H1 (cell line): ENCODE results near the gene COG4. TPM values are rescaled to one million over a fixed set of nuclear protein-coding genes. Genes with fewer than 3 reads are reported as not detected.

ENCODE experiments used
- CTCF ChIA-PET: fragments of 300-600 bp; sonication (Branson Sonifier 250); formaldehyde crosslinking; loops from one replicate; lab custom pipeline; 2021; ENCODE audit not compliant: partially characterized antibody; lab: Charles Lee
- POLR2A ChIA-PET: fragments of 300-600 bp; sonication (Branson Sonifier 250); formaldehyde crosslinking; loops from one replicate; lab custom pipeline; 2021; ENCODE audit warnings: inconsistent platforms; ENCODE audit not compliant: partially characterized antibody; lab: Charles Lee
- DNase-seq, 2 experiments: peaks; one replicate each; pipeline versions ENCODE4 v3.0.0 to v3.0.0-alpha.2; 2010 to 2022; ENCODE audit warnings: low spot score in 2 of 2, low read depth in 1 of 2, mixed read lengths in 1 of 2
- FAIRE-seq: peaks from 2 replicates; lab custom pipeline; 2011; peaks lifted over from hg19 to GRCh38; lab: Jason Lieb, UNC
- H2AFZ ChIP-seq: 2 replicates; pipeline ENCODE4 v1.8.1; 2012; ENCODE audit warnings: low read length, inconsistent platforms
- H2AK5ac ChIP-seq: 2 replicates; pipeline ENCODE4 v1.6.1; 2013; ENCODE audit warnings: low read depth, low read length
- H2BK120ac ChIP-seq: replicated peaks from 2 replicates; pipeline ENCODE3; 2013; ENCODE audit warnings: low read depth, low read length, inconsistent platforms
- H2BK12ac ChIP-seq: 2 replicates; pipeline ENCODE4 v1.6.1; 2013; ENCODE audit warnings: low read depth, low read length
- H2BK15ac ChIP-seq: 2 replicates; pipeline ENCODE4 v1.6.1; 2013; ENCODE audit warnings: low read length
- H2BK20ac ChIP-seq: 2 replicates; pipeline ENCODE4 v1.6.1; 2013; ENCODE audit warnings: low read length
- H2BK5ac ChIP-seq: 2 replicates; pipeline ENCODE4 v1.6.1; 2013; ENCODE audit warnings: low read depth, low read length
- H3K14ac ChIP-seq: 2 replicates; pipeline ENCODE4 v1.6.1; 2013; ENCODE audit warnings: inconsistent platforms; ENCODE audit not compliant: insufficient read length
- H3K18ac ChIP-seq: 2 replicates; pipeline ENCODE4 v1.6.1; 2013; ENCODE audit warnings: low read length; ENCODE audit errors: extremely low read depth
- H3K23ac ChIP-seq: 2 replicates; pipeline ENCODE4 v1.6.1; 2013; ENCODE audit warnings: inconsistent platforms; ENCODE audit not compliant: insufficient read length
- H3K23me2 ChIP-seq: 2 replicates; pipeline ENCODE4 v1.6.1; 2013; ENCODE audit warnings: low read depth, low read length
- H3K27ac ChIP-seq: 2 replicates; pipeline ENCODE4 v1.6.1; 2011; ENCODE audit warnings: low read depth, low read length, inconsistent platforms
- H3K27me3 ChIP-seq, 4 experiments: replicated peaks in 1 of 4; 1 replicate in 1 of 4; 2 replicates in 3 of 4; pipeline versions ENCODE4 v1.6.1 to v1.8.1; 2011 to 2013; ENCODE audit warnings: low read length in 3 of 4, mild to moderate bottlenecking in 3 of 4, inconsistent platforms in 2 of 4, mixed read lengths in 2 of 4, moderate library complexity in 1 of 4; ENCODE audit not compliant: control insufficient read depth in 3 of 4, insufficient read depth in 3 of 4; ENCODE audit errors: extremely low read depth in 1 of 4
- H3K36me3 ChIP-seq, 4 experiments: 2 replicates each; pipeline versions ENCODE4 v1.6.1 to v1.8.1; 2011 to 2013; ENCODE audit warnings: mild to moderate bottlenecking in 4 of 4, low read length in 3 of 4, moderate library complexity in 2 of 4, control low read depth in 1 of 4, inconsistent platforms in 1 of 4; ENCODE audit not compliant: insufficient read depth in 4 of 4, control insufficient read depth in 2 of 4
- H3K4ac ChIP-seq: replicated peaks from 2 replicates; pipeline ENCODE3; 2013; ENCODE audit warnings: low read length, low read depth, mixed read lengths, inconsistent platforms; ENCODE audit not compliant: insufficient read length
- H3K4me1 ChIP-seq, 4 experiments: replicated peaks in 1 of 4; 1 replicate in 1 of 4; 2 replicates in 3 of 4; pipeline versions ENCODE4 v1.6.1 to v1.8.1; 2011 to 2013; ENCODE audit warnings: low read length in 3 of 4, inconsistent platforms in 2 of 4, mixed read lengths in 1 of 4; ENCODE audit not compliant: insufficient read depth in 4 of 4, control insufficient read depth in 3 of 4
- H3K4me2 ChIP-seq, 2 experiments: 2 replicates each; pipeline versions ENCODE4 v1.6.1 to v1.8.1; 2011 to 2013; ENCODE audit warnings: low read depth in 2 of 2, low read length in 2 of 2, control low read depth in 1 of 2, inconsistent platforms in 1 of 2, mild to moderate bottlenecking in 1 of 2; ENCODE audit not compliant: insufficient read depth in 1 of 2
- H3K4me3 ChIP-seq, 4 experiments: fragments of 200-600, 300-600 bp in 1 of 4; sonication (generic), shearing (Covaris generic), sonication (Bioruptor Twin) in 1 of 4; 2 replicates each; pipeline versions ENCODE4 v1.5.1 to v1.8.1; 2011 to 2016; ENCODE audit warnings: low read length in 4 of 4, low read depth in 3 of 4, control low read depth in 2 of 4, inconsistent platforms in 2 of 4, mild to moderate bottlenecking in 2 of 4, mixed read lengths in 1 of 4, moderate library complexity in 1 of 4; ENCODE audit not compliant: insufficient read depth in 2 of 4; ENCODE audit errors: extremely low read depth in 1 of 4
- H3K56ac ChIP-seq: replicated peaks from 2 replicates; pipeline ENCODE3; 2013; ENCODE audit warnings: low read depth, mild to moderate bottlenecking, mixed read lengths, low read length, inconsistent platforms; ENCODE audit not compliant: insufficient read length
- H3K79me1 ChIP-seq: 2 replicates; pipeline ENCODE4 v1.6.1; 2013; ENCODE audit warnings: low read depth, low read length, control low read depth
- H3K79me2 ChIP-seq, 2 experiments: 2 replicates each; pipeline versions ENCODE4 v1.6.1 to v1.8.1; 2012 to 2013; ENCODE audit warnings: low read length in 2 of 2, mild to moderate bottlenecking in 2 of 2, inconsistent platforms in 1 of 2; ENCODE audit not compliant: insufficient read depth in 2 of 2, control insufficient read depth in 1 of 2
- H3K9ac ChIP-seq, 4 experiments: replicated peaks in 1 of 4; 1 replicate in 1 of 4; 2 replicates in 3 of 4; pipeline versions ENCODE4 v1.6.1 to v1.8.1; 2011 to 2013; ENCODE audit warnings: low read depth in 3 of 4, low read length in 3 of 4, control low read depth in 2 of 4, mild to moderate bottlenecking in 2 of 4, moderate library complexity in 2 of 4, inconsistent platforms in 1 of 4; ENCODE audit errors: extremely low read depth in 1 of 4
- H3K9me3 ChIP-seq, 2 experiments: 2 replicates each; pipeline versions ENCODE4 v1.6.1 to v1.8.1; 2012 to 2013; ENCODE audit warnings: mild to moderate bottlenecking in 2 of 2, moderate library complexity in 2 of 2, control low read depth in 1 of 2, inconsistent platforms in 1 of 2, low read depth in 1 of 2, low read length in 1 of 2, mixed read lengths in 1 of 2; ENCODE audit not compliant: insufficient read depth in 2 of 2
- H4K20me1 ChIP-seq, 2 experiments: replicated peaks in 1 of 2; 2 replicates each; pipeline versions ENCODE3 to v1.8.1; 2011 to 2013; ENCODE audit warnings: inconsistent platforms in 2 of 2, low read length in 2 of 2, mild to moderate bottlenecking in 1 of 2; ENCODE audit not compliant: insufficient read depth in 2 of 2, control insufficient read depth in 1 of 2
- H4K5ac ChIP-seq: 2 replicates; pipeline ENCODE4 v1.6.1; 2013; ENCODE audit warnings: low read length, low read depth, mixed read lengths, inconsistent platforms; ENCODE audit not compliant: insufficient read length
- H4K8ac ChIP-seq: 2 replicates; pipeline ENCODE4 v1.8.0; 2013; ENCODE audit warnings: mild to moderate bottlenecking, moderate library complexity, low read length, inconsistent platforms; ENCODE audit not compliant: insufficient read depth; ENCODE audit errors: extremely low read depth
- H4K91ac ChIP-seq: replicated peaks from 2 replicates; pipeline ENCODE3; 2013; ENCODE audit warnings: low read length, mixed read lengths, inconsistent platforms; ENCODE audit not compliant: insufficient read length
- CREB1 ChIP-seq: IDR thresholded peaks from 2 replicates; pipeline ENCODE4 v1.6.1; 2012; ENCODE audit warnings: inconsistent platforms
- KDM5A ChIP-seq: fragments of 200-600 bp; IDR thresholded peaks from 2 replicates; pipeline ENCODE4 v1.7.1; 2012; ENCODE audit warnings: mild to moderate bottlenecking, low read length, inconsistent platforms, mixed read lengths
- RAD21 ChIP-seq, 2 experiments: IDR thresholded peaks in 1 of 2; conservative IDR thresholded peaks in 1 of 2; 2 replicates each; pipeline ENCODE4 v1.6.1; 2011; ENCODE audit warnings: low read depth in 2 of 2, low read length in 2 of 2, improper control_type of control experiment in 1 of 2, inconsistent platforms in 1 of 2, mild to moderate bottlenecking in 1 of 2, moderate library complexity in 1 of 2
- RFX5 ChIP-seq: IDR thresholded peaks from 2 replicates; pipeline ENCODE4 v1.6.1; 2011; ENCODE audit warnings: low read depth, low read length, improper control_type of control experiment, borderline replicate concordance
- WGBS, 2 experiments: shearing (Covaris generic) in 1 of 2; methylation state at CpG; one replicate each; pipeline versions ENCODE4 v1.1.6 to v1.1.7; 2013 to 2015; ENCODE audit warnings: low lambda C conversion rate in 2 of 2, mixed read lengths in 2 of 2, inconsistent platforms in 1 of 2, low coverage in 1 of 2, missing lambda C conversion rate in 1 of 2; ENCODE audit not compliant: insufficient replicate concordance in 2 of 2, insufficient coverage in 1 of 2, insufficient read length in 1 of 2; ENCODE audit errors: extremely low coverage in 1 of 2, missing lambda C conversion rate in 1 of 2; 5-methylcytosine and 5-hydroxymethylcytosine counted together
- polyA plus RNA-seq, 7 experiments: library from polyadenylated mRNA; depleted of rRNA in 3 of 7; stranded (reverse) in 5 of 7; unstranded in 2 of 7; fragments of >200 nt in 5 of 7; fragments of 200-250 nt in 2 of 7; gene quantifications; 1 replicate in 5 of 7; 2 replicates in 1 of 7; 4 replicates in 1 of 7; pipeline versions ENCODE4 v1.2.1 to v1.2.3, GENCODE V29; 2011 to 2013; ENCODE audit warnings: missing spikeins in 2 of 7, mixed read lengths in 2 of 7
- total RNA-seq: library from RNA; stranded (reverse); fragmentation: NEBNext Ultra II Directional; extraction: Animal tissue kit (Norgen Biotek cat#: 25700); gene quantifications from 2 replicates; pipeline ENCODE4 v1.2.1, GENCODE V29; 2021

COG4 gene
- total and polyA plus RNA-seq, 2 of the 8 experiments (the other 6 are each of a cell fraction or from before 2014, with no cell fraction given): 46.1 to 50.2 TPM

- Histone ChIP-seq H3K79me2 (no peaks in the 10 kb centered on the region), H2BK15ac (no peak overlapping the region)
- CTCF ChIA-PET: interaction anchor here (0.7 to 5.3 kb wide), 17 partner anchors 10 to 76 kb away, joined by 3 to 37 read pairs (median 4); partner anchors contain the start of gene ST3GAL2
Observed at GRCh38 chr16:70455910-70456309, 67.4 kb downstream of the COG4 start.

More at GRCh38 chr16:70455910-70456309, 67.4 kb downstream of the COG4 start:
- no peak overlapping the region for H2AK5ac ChIP-seq
- 98% methylated on average over 7 of the region's 7 CpGs; no CpG with 5 or more reads in 1 of the 2 experiments for WGBS, 2 experiments
- H3K27ac ChIP-seq: no peak overlapping the region
- no peaks in the 10 kb centered on the region; the same call in 1 of the 2 replicates for H3K23me2 ChIP-seq
- no peak overlapping the region for H3K18ac ChIP-seq
- peaks cover 0 to 2% (median 0%) of the 10 kb centered on the region in 4 experiments; a peak in 1 of 7 replicates for H3K4me1 ChIP-seq
- H3K56ac ChIP-seq: no peak overlapping the region
- H3K4ac ChIP-seq: no peak overlapping the region
- H3K9me3 ChIP-seq: no peaks in the 10 kb centered on the region
- H2BK12ac ChIP-seq: no peak overlapping the region
- no peaks in the 10 kb centered on the region for H3K36me3 ChIP-seq
- DNase-seq: no peak
- no peak overlapping the region for H2BK20ac ChIP-seq
- no peak overlapping the region; a peak in 1 of 4 replicates for H3K4me2 ChIP-seq
- H3K23ac ChIP-seq: no peak overlapping the region
- H3K9ac ChIP-seq: no peak overlapping the region
- no peak overlapping the region for H2AFZ ChIP-seq
- H2BK120ac ChIP-seq: no peak overlapping the region
- no peak for FAIRE-seq
- no peaks in the 10 kb centered on the region for H4K20me1 ChIP-seq
- H4K91ac ChIP-seq: no peak overlapping the region
- no peaks in the 10 kb centered on the region for H3K27me3 ChIP-seq
- H3K79me1 ChIP-seq: no peaks in the 10 kb centered on the region
- no peak overlapping the region for H4K8ac ChIP-seq
- H4K5ac ChIP-seq: no peak overlapping the region
- no peak overlapping the region for H3K4me3 ChIP-seq
- H3K14ac ChIP-seq: no peak overlapping the region
- TF ChIP-seq CREB1 (no peak), RAD21 (IDR thresholded peaks at IDR 0.05 in 1 of 2, conservative IDR thresholded peaks at IDR 0.05 in 1 of 2; ENCODE audit: low read depth in 2 of 2, low read length in 2 of 2) (peak; percentile 6 to 8; a peak in 1 of 4 replicates), KDM5A (no peak), RFX5 (no peak)
- POLR2A ChIA-PET: interaction anchor here (0.8 to 5.1 kb wide), 6 partner anchors 12 to 80 kb away, joined by 3 to 37 read pairs (median 3); no protein-coding TSS in a partner anchor
- no peak overlapping the region for H2BK5ac ChIP-seq
